22Rv1 (cell line): ENCODE data around the gene CIB4.

Source experiments
- CTCF ChIP-seq: fragments of 450-650 bp; IDR thresholded peaks from 2 replicates; pipeline ENCODE4 v1.5.1; 2017; ENCODE audit warnings: mild to moderate bottlenecking
- ZFX ChIP-seq: fragments of 450-650 bp; IDR thresholded peaks from 2 replicates; pipeline ENCODE4 v1.6.1; 2017; ENCODE audit warnings: antibody characterized with exemption, borderline replicate concordance

GRCh38 chr2:26533661-26534060 lies 107.5 kb downstream of the CIB4 start:
- TF ChIP-seq CTCF (no peak), ZFX (no peak)
